ENCODE results near the gene IL22RA2.

DNA sequence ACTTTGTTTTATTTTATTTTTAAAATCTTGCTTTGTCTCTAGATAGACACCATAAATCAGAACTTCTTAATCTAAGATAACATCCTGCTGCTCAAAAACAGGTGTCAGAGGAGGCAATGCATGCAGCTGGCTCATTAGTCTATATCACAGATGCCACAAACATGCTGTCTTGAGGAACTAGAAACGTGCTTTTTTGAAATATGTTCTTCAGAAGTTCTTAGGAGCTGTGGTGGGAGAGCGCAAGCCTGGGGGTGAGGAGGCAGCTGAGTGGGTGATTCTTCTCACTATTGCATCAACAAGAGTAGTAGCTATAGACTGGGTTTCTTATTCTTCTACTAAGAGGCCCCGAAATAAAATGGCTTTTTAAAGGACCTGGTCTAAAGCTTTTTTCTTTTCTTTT is 23.4 kb downstream of the IL22RA2 start:
- TF ChIP-seq CTCF (optimal IDR thresholded peaks at IDR 0.05 in 1 of 3, IDR thresholded peaks at IDR 0.05 in 1 of 3, conservative IDR thresholded peaks at IDR 0.05 in 1 of 3; ENCODE audit: extremely low read depth in 1 of 3, insufficient read depth in 2 of 3, low read length in 3 of 3) = no peak
- no peak for TF ChIP-seq EZH2 (IDR thresholded peaks at IDR 0.05; ENCODE audit: low read length)
